PC-9 (cell line): Measurements from ENCODE around the gene AUTS2. TPM values are rescaled to one million over a fixed set of nuclear protein-coding genes. Genes with fewer than 3 reads are reported as not detected.

Source experiments
- BruUV-seq: library from RNA; stranded (reverse); fragments of 400-500 nt; replicated peaks from 2 replicates; lab custom pipeline; 2021; lab: Mats Ljungman, UMichigan
- CTCF ChIA-PET: fragments of 300-600 bp; sonication (Branson Sonifier 250); formaldehyde crosslinking; loops from one replicate; lab custom pipeline; 2022; ENCODE audit warnings: antibody characterized with exemption; lab: Charles Lee
- POLR2A ChIA-PET: fragments of 300-600 bp; sonication (Branson Sonifier 250); formaldehyde crosslinking; loops from one replicate; lab custom pipeline; 2022; ENCODE audit warnings: antibody characterized with exemption; ENCODE audit not compliant: unreplicated experiment; lab: Charles Lee
- DNase-seq, 2 experiments: peaks; one replicate each; pipeline versions ENCODE4 v3.0.0 to v3.0.0-alpha.2; 2015 to 2022; ENCODE audit warnings: mixed read lengths in 1 of 2
- H2AFZ ChIP-seq: fragments of 200-600 bp; sonication (generic); 2 replicates; pipeline ENCODE4 v1.8.1; 2017; ENCODE audit warnings: antibody characterized with exemption
- H3F3A ChIP-seq: fragments of 200-600 bp; sonication (generic); 2 replicates; pipeline ENCODE4 v1.8.1; 2017; ENCODE audit warnings: antibody characterized with exemption, mild to moderate bottlenecking, low read depth; ENCODE audit not compliant: insufficient read depth
- H3K27ac ChIP-seq: fragments of 200-600 bp; sonication (generic); 2 replicates; pipeline ENCODE4 v1.6.1; 2016; ENCODE audit warnings: mixed run types
- H3K27me3 ChIP-seq: fragments of 200-600 bp; sonication (generic); 2 replicates; pipeline ENCODE4 v1.6.1; 2016; ENCODE audit warnings: low read depth, mixed run types; ENCODE audit not compliant: insufficient read depth
- H3K36me3 ChIP-seq: fragments of 200-600 bp; sonication (generic); 2 replicates; pipeline ENCODE4 v1.6.1; 2016; ENCODE audit warnings: low read depth, mixed run types
- H3K4me1 ChIP-seq: fragments of 200-600 bp; sonication (generic); replicated peaks from 2 replicates; pipeline ENCODE4 v1.6.1; 2016; ENCODE audit warnings: mixed run types; ENCODE audit not compliant: insufficient read depth
- H3K4me2 ChIP-seq: fragments of 200-600 bp; sonication (generic); 2 replicates; pipeline ENCODE4 v1.6.1; 2017; ENCODE audit warnings: mixed run types
- H3K4me3 ChIP-seq: fragments of 200-600 bp; sonication (generic); 2 replicates; pipeline ENCODE4 v1.6.1; 2016; ENCODE audit warnings: mixed run types
- H3K79me2 ChIP-seq: fragments of 200-600 bp; sonication (generic); 2 replicates; pipeline ENCODE4 v1.6.1; 2017; ENCODE audit warnings: low read depth, mixed run types
- H3K9me2 ChIP-seq: fragments of 200-600 bp; sonication (generic); 2 replicates; pipeline ENCODE4 v1.8.1; 2017; ENCODE audit warnings: mild to moderate bottlenecking; ENCODE audit not compliant: insufficient read depth
- H3K9me3 ChIP-seq: fragments of 200-600 bp; sonication (generic); 2 replicates; pipeline ENCODE4 v1.8.1; 2016; ENCODE audit warnings: low read depth; ENCODE audit not compliant: insufficient read depth
- H4K20me1 ChIP-seq: fragments of 200-600 bp; sonication (generic); 2 replicates; pipeline ENCODE4 v1.8.1; 2017; ENCODE audit not compliant: insufficient read depth
- CTCF ChIP-seq: fragments of 200-600 bp; sonication (generic); conservative IDR thresholded peaks from 2 replicates; pipeline ENCODE4 v1.6.1; 2017; ENCODE audit warnings: mixed run types, antibody characterized with exemption, mild to moderate bottlenecking, moderate library complexity
- EZH2 ChIP-seq: fragments of 200-600 bp; sonication (generic); IDR thresholded peaks from 2 replicates; pipeline ENCODE4 v1.8.0; 2017; ENCODE audit warnings: antibody characterized with exemption, low read depth
- intact Hi-C: fragments of 100-400 bp; cut with micrococcal nuclease; formaldehyde crosslinking; loops from one replicate; pipeline ENCODE4 v1.10.0; 2022; ENCODE audit not compliant: unreplicated experiment
- total RNA-seq: library from RNA; stranded (reverse); gene quantifications from 2 replicates; pipeline ENCODE4 v1.2.3, GENCODE V29; 2021

The AUTS2 gene
- total RNA-seq, 1 experiment from 2014 or later = not detected

GRCh38 chr7:70355198-70356020 is 757.1 kb downstream of the AUTS2 start:
- BruUV-seq = no TSS peak
- CTCF ChIA-PET = no interaction called here
- TF ChIP-seq EZH2 (no peak), CTCF (no peak)

GRCh38 chr7:70356085-70356786 is 758.0 kb downstream of the AUTS2 start:
- intact Hi-C loops = no loop called here

More at GRCh38 chr7:70355198-70356020, 757.1 kb downstream of the AUTS2 start:
- H2AFZ ChIP-seq = no peak overlapping the region
- no peak overlapping the region for H3K4me3 ChIP-seq
- POLR2A ChIA-PET = no interaction called here
- no peaks in the 10 kb centered on the region for H3K9me2 ChIP-seq
- no peaks in the 10 kb centered on the region for H3K79me2 ChIP-seq
- no peaks in the 10 kb centered on the region for H3K36me3 ChIP-seq
- no peak overlapping the region for H3K27ac ChIP-seq
- intact Hi-C loops = no loop called here
- H4K20me1 ChIP-seq = no peaks in the 10 kb centered on the region
- H3F3A ChIP-seq = no peaks in the 10 kb centered on the region
- DNase-seq = no peak
- no peaks in the 10 kb centered on the region for H3K9me3 ChIP-seq
- no peak overlapping the region for H3K4me2 ChIP-seq
- no peaks in the 10 kb centered on the region for H3K4me1 ChIP-seq
- H3K27me3 ChIP-seq = peaks cover 8% of the 10 kb centered on the region; the same call in 1 of the 2 replicates

More at GRCh38 chr7:70356085-70356786, 758.0 kb downstream of the AUTS2 start:
- ChIA-PET CTCF (no interaction called here), POLR2A (no interaction called here)
- Histone ChIP-seq H3K9me3 (no peaks in the 10 kb centered on the region), H4K20me1 (no peaks in the 10 kb centered on the region), H3K79me2 (no peaks in the 10 kb centered on the region), H3K4me2 (no peak overlapping the region), H3K27ac (no peak overlapping the region), H2AFZ (no peak overlapping the region), H3K27me3 (peaks cover 12% of the 10 kb centered on the region; the same call in 1 of the 2 replicates), H3K9me2 (no peaks in the 10 kb centered on the region), H3F3A (no peaks in the 10 kb centered on the region), H3K4me1 (no peaks in the 10 kb centered on the region), H3K4me3 (no peak overlapping the region), H3K36me3 (no peaks in the 10 kb centered on the region)
- no peak for DNase-seq
- no TSS peak for BruUV-seq
- TF ChIP-seq CTCF (no peak), EZH2 (no peak)
